HepG2 (cell line): ENCODE measurements around the gene TXNDC11. TPM values are rescaled to one million over a fixed set of nuclear protein-coding genes. Genes with fewer than 3 reads are reported as not detected.

Experiments
- ATAC-seq: fragments of 200-7000 bp; cut with Tn5 transposase; 3 replicates; pipeline ENCODE4 v1.9.1; 2020; ENCODE audit warnings: mild to moderate bottlenecking, moderate library complexity
- BruUV-seq: library from RNA; stranded (reverse); fragments of 400-500 nt; replicated peaks from 2 replicates; lab custom pipeline; 2021; lab: Mats Ljungman, UMichigan
- CTCF ChIA-PET: fragments of 300-600 bp; formaldehyde crosslinking; extraction: SDS; loops from one replicate; lab custom pipeline; 2021; ENCODE audit warnings: low total read pairs, inconsistent platforms, low intra/inter-chr PET ratio; lab: Yijun Ruan, JAX
- POLR2A ChIA-PET: fragments of 350-600 bp; sonication (Branson Sonifier 250); formaldehyde crosslinking; loops from one replicate; lab custom pipeline; 2020; ENCODE audit warnings: antibody characterized with exemption, inconsistent platforms; lab: Yijun Ruan, JAX
- DNase-seq: peaks from one replicate; pipeline ENCODE4 v3.0.0-alpha.2; 2015; ENCODE audit warnings: low spot score
- FAIRE-seq: peaks from 3 replicates; lab custom pipeline; 2011; peaks lifted over from hg19 to GRCh38; lab: Jason Lieb, UNC
- H2AFZ ChIP-seq: one replicate; pipeline ENCODE4 v1.6.1; 2011; ENCODE audit warnings: low read length, inconsistent platforms
- H3K27ac ChIP-seq: fragments of 300-600 bp; 3 replicates; pipeline ENCODE4 v1.8.0; 2011; ENCODE audit warnings: mixed run types, mild to moderate bottlenecking, mixed read lengths, low read length, inconsistent platforms; ENCODE audit not compliant: insufficient read depth; ENCODE audit errors: extremely low read length
- H3K27me3 ChIP-seq, 2 experiments: fragments of 200-600 bp in 1 of 2; 2 replicates in 1 of 2; 3 replicates in 1 of 2; pipeline versions ENCODE4 v1.6.0 to v1.8.0; 2011; ENCODE audit warnings: low read length in 2 of 2, mild to moderate bottlenecking in 2 of 2, moderate library complexity in 2 of 2, inconsistent platforms in 1 of 2; ENCODE audit not compliant: insufficient read depth in 2 of 2, control insufficient read depth in 1 of 2
- H3K36me3 ChIP-seq, 2 experiments: fragments of 200-600 bp in 1 of 2; replicated peaks in 1 of 2; 2 replicates in 1 of 2; 3 replicates in 1 of 2; pipeline versions ENCODE4 v1.5.1 to v1.8.0; 2011; ENCODE audit warnings: low read length in 2 of 2, inconsistent platforms in 1 of 2; ENCODE audit not compliant: insufficient read depth in 2 of 2, control insufficient read depth in 1 of 2
- H3K4me1 ChIP-seq: 2 replicates; pipeline ENCODE4 v1.5.1; 2012; ENCODE audit warnings: low read length, inconsistent platforms; ENCODE audit not compliant: insufficient read depth
- H3K4me2 ChIP-seq: 2 replicates; pipeline ENCODE4 v1.6.0; 2011; ENCODE audit warnings: low read depth, low read length, inconsistent platforms
- H3K4me3 ChIP-seq, 3 experiments: fragments of 200-600 bp in 1 of 3; sonication (generic), shearing (Covaris generic) in 1 of 3; replicated peaks in 1 of 3; 2 replicates each; pipeline ENCODE4 v1.5.1; 2011 to 2016; ENCODE audit warnings: low read length in 3 of 3, inconsistent platforms in 2 of 3, low read depth in 2 of 3, mild to moderate bottlenecking in 2 of 3, control low read depth in 1 of 3, mixed read lengths in 1 of 3; ENCODE audit not compliant: insufficient read depth in 1 of 3
- H3K79me2 ChIP-seq: one replicate; pipeline ENCODE4 v1.6.1; 2011; ENCODE audit warnings: low read length, inconsistent platforms; ENCODE audit not compliant: insufficient read depth
- H3K9ac ChIP-seq: 2 replicates; pipeline ENCODE4 v1.6.0; 2011; ENCODE audit warnings: mild to moderate bottlenecking, low read depth, low read length, inconsistent platforms; ENCODE audit not compliant: insufficient read depth
- H3K9me3 ChIP-seq: 2 replicates; pipeline ENCODE4 v1.5.1; 2012; ENCODE audit warnings: mild to moderate bottlenecking, low read length
- H4K20me1 ChIP-seq: 2 replicates; pipeline ENCODE4 v1.6.0; 2011; ENCODE audit warnings: inconsistent platforms, mild to moderate bottlenecking, low read length, moderate library complexity; ENCODE audit not compliant: insufficient read depth
- AGO2 ChIP-seq: fragments of 200-400 bp; formaldehyde crosslinking; optimal IDR thresholded peaks from 2 replicates; pipeline ENCODE3; 2017; ENCODE audit warnings: mild to moderate bottlenecking, low read depth, low read length, moderate library complexity
- ARID4A ChIP-seq: sonication (generic); formaldehyde crosslinking; IDR thresholded peaks from 2 replicates; pipeline ENCODE4 v1.5.0; 2020; ENCODE audit warnings: mild to moderate bottlenecking, missing genetic modification reagents, borderline replicate concordance
- HMGA1 ChIP-seq: sonication (generic); formaldehyde crosslinking; conservative IDR thresholded peaks from 2 replicates; pipeline ENCODE4 v1.4.0; 2020; ENCODE audit warnings: missing genetic modification reagents
- KMT2B ChIP-seq: IDR thresholded peaks from 2 replicates; pipeline ENCODE4 v1.6.1; 2016; ENCODE audit warnings: missing genetic modification reagents, missing compliant biosample characterization
- NFKB2 ChIP-seq: sonication (generic); formaldehyde crosslinking; IDR thresholded peaks from 2 replicates; pipeline ENCODE4 v1.4.0; 2020; ENCODE audit warnings: missing genetic modification reagents, borderline replicate concordance
- RNF219 ChIP-seq: sonication (generic); formaldehyde crosslinking; IDR thresholded peaks from 2 replicates; pipeline ENCODE4 v1.5.0; 2020; ENCODE audit warnings: mild to moderate bottlenecking, missing genetic modification reagents
- SPEN ChIP-seq: sonication (generic); formaldehyde crosslinking; IDR thresholded peaks from 2 replicates; pipeline ENCODE4 v1.5.1; 2020; ENCODE audit warnings: low read depth, mild to moderate bottlenecking, missing genetic modification reagents
- ZBTB26 ChIP-seq: IDR thresholded peaks from 2 replicates; pipeline ENCODE4 v1.6.1; 2016; ENCODE audit warnings: missing compliant biosample characterization, missing genetic modification reagents, borderline replicate concordance
- ZBTB38 ChIP-seq: sonication (generic); formaldehyde crosslinking; IDR thresholded peaks from 2 replicates; pipeline ENCODE4 v1.5.1; 2020; ENCODE audit warnings: mild to moderate bottlenecking, missing genetic modification reagents
- ZKSCAN8 ChIP-seq: IDR thresholded peaks from 2 replicates; pipeline ENCODE4 v1.6.1; 2016; ENCODE audit warnings: borderline replicate concordance, missing genetic modification reagents, missing compliant biosample characterization
- ZNF121 ChIP-seq: sonication (generic); formaldehyde crosslinking; IDR thresholded peaks from 2 replicates; pipeline ENCODE4 v1.5.0; 2020; ENCODE audit warnings: mild to moderate bottlenecking, missing genetic modification reagents
- ZNF597 ChIP-seq: sonication (generic); formaldehyde crosslinking; IDR thresholded peaks from 2 replicates; pipeline ENCODE4 v1.5.0; 2020; ENCODE audit warnings: missing genetic modification reagents
- ZNF792 ChIP-seq: IDR thresholded peaks from 2 replicates; pipeline ENCODE4 v1.6.1; 2016
- ZUFSP ChIP-seq: sonication (generic); formaldehyde crosslinking; IDR thresholded peaks from 2 replicates; pipeline ENCODE4 v1.9.0; 2021; ENCODE audit warnings: missing genetic modification reagents, mild to moderate bottlenecking, borderline replicate concordance
- WGBS: methylation state at CpG from one replicate; pipeline ENCODE4 v1.1.6; 2017; ENCODE audit warnings: low lambda C conversion rate; 5-methylcytosine and 5-hydroxymethylcytosine counted together
- in situ Hi-C: cut with HindIII; loops from 2 replicates; pipeline ENCODE4 v1.10.0; 2017; ENCODE audit warnings: low pct_unique_long_range_greater_than_20kb; ENCODE audit not compliant: extremely low pct_ligation_motif_present
- intact Hi-C: fragments of 100-400 bp; cut with micrococcal nuclease; formaldehyde crosslinking; loops from one replicate; pipeline ENCODE4 v1.10.0; 2022; ENCODE audit not compliant: unreplicated experiment
- polyA plus RNA-seq, 8 experiments: library from polyadenylated mRNA; depleted of rRNA in 3 of 8; stranded (reverse) in 7 of 8; unstranded in 1 of 8; fragments of >200 nt; fragmentation: Illumina TruSeq in 4 of 8; extraction: Trizol in 4 of 8; gene quantifications; 2 replicates each; pipeline versions ENCODE4 v1.2.1 to v1.2.3, GENCODE V29; 2011 to 2016; ENCODE audit warnings: low read depth in 4 of 8, missing spikeins in 1 of 8, mixed read lengths in 1 of 8; ENCODE audit not compliant: insufficient read depth in 1 of 8
- total RNA-seq, 5 experiments: library from RNA; depleted of rRNA; stranded (reverse); fragments of >200 nt; fragmentation: Illumina TruSeq; extraction: Trizol; gene quantifications; 2 replicates each; pipeline ENCODE4 v1.2.3, GENCODE V29; 2016; ENCODE audit warnings: low read depth in 1 of 5

Gene TXNDC11
- total and polyA plus RNA-seq, 2 of the 13 experiments (the other 11 are each of a cell fraction or from before 2014, with no cell fraction given): 74.9 to 123 TPM

GRCh38 chr16:11649276-11649675, 93.4 kb downstream of the TXNDC11 start (continued):
- no peak for TF ChIP-seq ZUFSP
- no peak for TF ChIP-seq HMGA1
- no peak for TF ChIP-seq ZBTB26 (CRISPR knock-in tag)
- TF ChIP-seq ZBTB38 (CRISPR knock-in tag): no peak
- no peak for TF ChIP-seq ZNF121
- TF ChIP-seq KMT2B: no peak
- TF ChIP-seq AGO2: no peak

- ATAC-seq (no peak), FAIRE-seq (no peak), DNase-seq (no peak)
- in situ Hi-C loops (loop anchor here (5.0 kb wide), 2 partner anchors 110 to 235 kb away; no protein-coding TSS in a partner anchor), intact Hi-C loops (no loop called here)
- POLR2A ChIA-PET: no interaction called here
- no peak overlapping the region for H3K4me2 ChIP-seq
- 38% methylated on average over 4 of the region's 4 CpGs for WGBS
- H4K20me1 ChIP-seq: no peaks in the 10 kb centered on the region
- peaks cover 28% of the 10 kb centered on the region for H3K4me1 ChIP-seq
- no peaks in the 10 kb centered on the region for H3K27me3 ChIP-seq
- H3K36me3 ChIP-seq: no peaks in the 10 kb centered on the region
- CTCF ChIA-PET: interaction anchor here (2.1 to 3.5 kb wide), 2 partner anchors 111 to 236 kb away, joined by 13 to 68 read pairs; no protein-coding TSS in a partner anchor
- no peak overlapping the region for H3K27ac ChIP-seq
- H3K4me3 ChIP-seq: no peak overlapping the region
- H2AFZ ChIP-seq: no peak overlapping the region
- no TSS peak for BruUV-seq
- no peak overlapping the region for H3K9ac ChIP-seq
- no peaks in the 10 kb centered on the region for H3K79me2 ChIP-seq
- H3K9me3 ChIP-seq: no peaks in the 10 kb centered on the region
- TF ChIP-seq SPEN (CRISPR knock-in tag) (no peak), ZKSCAN8 (CRISPR knock-in tag) (no peak), ARID4A (CRISPR knock-in tag) (no peak), RNF219 (no peak), NFKB2 (CRISPR knock-in tag) (no peak), ZNF792 (CRISPR knock-in tag) (no peak), ZNF597 (CRISPR knock-in tag) (no peak)
Observed at GRCh38 chr16:11642765-11643116, 99.9 kb downstream of the TXNDC11 start.
